Activated naive CD8-positive, alpha-beta T cell treated with anti-CD3 and anti-CD28 coated beads for 36 hours (primary cell): ENCODE data around the gene PLEK. TPM values are rescaled to one million over a fixed set of nuclear protein-coding genes. Genes with fewer than 3 reads are reported as not detected.
A peak's percentile ranks its signal among the peaks of the same experiment; 100 is the strongest.

Experiments
- DNase-seq: peaks from one replicate; pipeline ENCODE4 v3.0.0; 2021
- H3K27ac Mint-ChIP-seq: one replicate; pipeline ENCODE4 v1.8.0; 2022; ENCODE audit warnings: mild to moderate bottlenecking, moderate library complexity, mixed read lengths
- H3K27me3 Mint-ChIP-seq: one replicate; pipeline ENCODE4 v1.8.0; 2022; ENCODE audit warnings: mild to moderate bottlenecking, mixed read lengths
- H3K36me3 Mint-ChIP-seq: one replicate; pipeline ENCODE4 v1.8.0; 2021; ENCODE audit warnings: mild to moderate bottlenecking, mixed read lengths
- H3K4me1 Mint-ChIP-seq: one replicate; pipeline ENCODE4 v1.8.0; 2021; ENCODE audit warnings: mixed read lengths
- H3K4me3 Mint-ChIP-seq: one replicate; pipeline ENCODE4 v1.8.0; 2022; ENCODE audit warnings: mild to moderate bottlenecking, moderate library complexity, mixed read lengths
- H3K9me3 Mint-ChIP-seq: one replicate; pipeline ENCODE4 v1.8.0; 2022; ENCODE audit warnings: mixed read lengths
- total RNA-seq, 2 experiments: library from RNA; stranded (reverse); gene quantifications; one replicate each; pipeline ENCODE4 v1.2.3, GENCODE V29; 2021

The PLEK gene, protein sequence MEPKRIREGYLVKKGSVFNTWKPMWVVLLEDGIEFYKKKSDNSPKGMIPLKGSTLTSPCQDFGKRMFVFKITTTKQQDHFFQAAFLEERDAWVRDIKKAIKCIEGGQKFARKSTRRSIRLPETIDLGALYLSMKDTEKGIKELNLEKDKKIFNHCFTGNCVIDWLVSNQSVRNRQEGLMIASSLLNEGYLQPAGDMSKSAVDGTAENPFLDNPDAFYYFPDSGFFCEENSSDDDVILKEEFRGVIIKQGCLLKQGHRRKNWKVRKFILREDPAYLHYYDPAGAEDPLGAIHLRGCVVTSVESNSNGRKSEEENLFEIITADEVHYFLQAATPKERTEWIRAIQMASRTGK
- 1 to 10 TPM; 2.2 to 2.3 TPM for total RNA-seq

DNA sequence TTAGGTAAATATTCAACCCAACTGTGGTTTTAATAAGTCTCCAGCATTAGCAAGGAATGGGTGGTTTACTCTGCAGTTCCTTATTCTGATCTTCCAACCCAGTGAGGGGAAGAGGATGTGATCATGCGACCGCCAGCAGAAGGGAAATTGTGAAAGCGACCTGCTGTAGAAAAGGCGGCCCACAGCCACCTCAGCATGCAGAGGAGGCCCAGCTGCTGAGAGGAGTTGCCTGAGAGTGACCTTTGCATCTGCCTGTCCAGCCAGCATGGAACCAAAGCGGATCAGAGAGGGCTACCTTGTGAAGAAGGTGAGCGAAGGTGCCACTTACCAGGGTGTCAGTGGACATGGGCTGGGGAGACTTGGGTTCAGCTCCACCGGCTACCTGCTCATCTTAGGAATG lies at the start of gene PLEK:
TSS of gene PLEK (plus strand) at position 196 of the 400 bp plus-strand sequence. CDS start at position 266, 70 bp downstream.
- Mint-ChIP-seq H3K36me3 (peaks cover 5% of the 10 kb centered on the region), H3K27me3 (peaks cover 25% of the 10 kb centered on the region), H3K4me3 (peak within 1 kb of the TSS; percentile 51), H3K4me1 (peaks cover 29% of the 10 kb centered on the region), H3K9me3 (peaks cover 2% of the 10 kb centered on the region), H3K27ac (peak within 1 kb of the TSS; percentile 67)
- DNase-seq: no peak

DNA sequence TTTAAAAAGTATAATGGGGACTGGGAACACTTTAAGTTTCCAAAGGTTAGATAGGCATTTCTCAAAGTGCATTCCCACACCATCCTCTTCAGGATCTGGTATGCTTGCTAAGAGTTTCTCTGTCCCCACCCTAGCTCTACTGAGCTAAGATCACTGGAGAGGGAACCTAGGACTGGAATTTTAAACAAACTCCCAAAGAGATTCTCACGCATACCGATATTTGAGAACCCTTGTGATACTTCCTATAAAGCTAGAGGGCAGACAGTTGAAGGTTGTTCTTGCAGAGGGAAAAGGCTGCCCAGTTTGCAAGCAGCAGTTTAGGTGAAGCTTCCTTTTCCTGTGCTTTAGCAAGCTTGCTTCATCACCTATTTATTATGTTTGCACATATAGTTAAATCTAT lies 49.0 kb upstream of the PLEK start:
- H3K27ac Mint-ChIP-seq: no peak overlapping the region
- H3K27me3 Mint-ChIP-seq: peaks cover 65% of the 10 kb centered on the region
- no peaks in the 10 kb centered on the region for H3K36me3 Mint-ChIP-seq
- DNase-seq: no peak
- peaks cover 6% of the 10 kb centered on the region for H3K9me3 Mint-ChIP-seq
- peaks cover 4% of the 10 kb centered on the region for H3K4me1 Mint-ChIP-seq
- no peak overlapping the region for H3K4me3 Mint-ChIP-seq

DNA sequence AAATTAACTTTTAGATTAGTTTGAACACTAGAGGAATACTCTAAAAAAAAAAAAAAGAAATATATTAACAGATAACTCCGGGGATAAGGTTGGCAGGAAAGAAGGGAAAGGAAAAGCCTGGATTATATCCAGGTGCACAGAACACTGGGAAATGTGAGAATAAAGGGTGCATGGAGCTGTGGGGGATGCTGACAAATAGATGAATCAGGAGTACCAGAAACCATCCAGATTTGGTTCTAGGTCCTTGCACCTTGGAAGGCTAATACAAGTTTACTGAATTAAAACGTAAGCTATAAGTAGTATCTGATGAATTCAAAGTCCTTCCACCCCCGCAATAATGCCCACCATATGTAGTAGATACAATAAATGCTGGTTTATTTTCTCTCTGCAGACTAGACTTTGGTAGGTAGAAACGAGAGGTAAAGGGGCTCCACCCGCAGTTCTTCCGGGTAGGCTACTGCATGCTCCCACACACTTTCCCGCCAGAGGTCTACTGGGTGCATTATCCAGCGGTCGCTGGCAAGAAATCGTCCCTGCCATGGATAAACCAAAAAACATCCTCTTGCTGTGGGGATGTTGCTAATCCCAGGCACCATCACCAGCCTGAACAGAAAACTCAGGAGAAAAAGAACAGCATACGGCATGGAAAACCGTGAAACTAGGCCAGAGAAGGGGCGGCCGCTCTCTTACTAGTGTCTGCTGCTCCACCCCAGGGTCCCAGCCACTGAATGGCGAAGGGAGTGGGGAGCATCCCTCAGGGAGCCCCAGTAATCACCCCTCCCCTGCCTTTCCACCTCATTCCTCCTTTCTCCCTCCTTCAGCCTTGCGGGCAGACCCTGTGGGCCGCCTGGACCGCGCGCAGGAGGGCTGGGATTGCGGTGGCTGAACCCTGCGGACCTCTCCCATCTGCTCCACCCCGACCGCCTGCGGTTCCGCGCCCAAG lies 46.8 kb upstream of the PLEK start:
- peaks cover 73% of the 10 kb centered on the region for H3K27me3 Mint-ChIP-seq
- peaks cover 6% of the 10 kb centered on the region for H3K9me3 Mint-ChIP-seq
- H3K4me1 Mint-ChIP-seq: peaks cover 4% of the 10 kb centered on the region
- H3K36me3 Mint-ChIP-seq: no peaks in the 10 kb centered on the region
- DNase-seq: no peak
- peak overlapping the region; percentile 64 for H3K4me3 Mint-ChIP-seq
- no peak overlapping the region for H3K27ac Mint-ChIP-seq

DNA sequence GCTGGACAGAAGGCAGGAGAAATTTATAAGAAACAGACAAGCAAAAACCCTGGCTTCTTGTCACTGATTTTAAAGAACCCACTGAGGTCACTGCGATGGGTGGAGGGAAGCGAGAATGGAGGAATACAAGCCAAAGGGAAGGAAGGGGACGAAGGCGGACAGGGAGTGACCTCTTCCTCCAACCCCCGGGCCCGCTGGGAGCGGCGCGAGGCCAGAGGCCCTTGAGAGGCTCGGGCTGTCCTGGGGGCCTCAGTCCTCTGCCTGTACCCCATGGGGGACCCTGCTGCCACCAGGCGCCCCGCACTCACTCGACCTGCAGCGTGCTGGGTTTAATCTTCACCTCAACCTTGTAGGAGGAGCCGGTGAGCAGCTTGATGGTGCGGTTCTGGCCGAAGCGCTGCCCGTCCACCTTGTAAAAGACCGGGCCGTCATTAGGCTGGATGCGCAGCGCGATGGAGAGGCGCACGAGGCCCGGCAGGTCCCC lies 46.1 kb upstream of the PLEK start:
- H3K27ac Mint-ChIP-seq: no peak overlapping the region
- H3K9me3 Mint-ChIP-seq: peaks cover 4% of the 10 kb centered on the region
- H3K27me3 Mint-ChIP-seq: peaks cover 73% of the 10 kb centered on the region
- peak overlapping the region; percentile 64 for H3K4me3 Mint-ChIP-seq
- DNase-seq: no peak
- no peaks in the 10 kb centered on the region for H3K36me3 Mint-ChIP-seq
- peaks cover 4% of the 10 kb centered on the region for H3K4me1 Mint-ChIP-seq

DNA sequence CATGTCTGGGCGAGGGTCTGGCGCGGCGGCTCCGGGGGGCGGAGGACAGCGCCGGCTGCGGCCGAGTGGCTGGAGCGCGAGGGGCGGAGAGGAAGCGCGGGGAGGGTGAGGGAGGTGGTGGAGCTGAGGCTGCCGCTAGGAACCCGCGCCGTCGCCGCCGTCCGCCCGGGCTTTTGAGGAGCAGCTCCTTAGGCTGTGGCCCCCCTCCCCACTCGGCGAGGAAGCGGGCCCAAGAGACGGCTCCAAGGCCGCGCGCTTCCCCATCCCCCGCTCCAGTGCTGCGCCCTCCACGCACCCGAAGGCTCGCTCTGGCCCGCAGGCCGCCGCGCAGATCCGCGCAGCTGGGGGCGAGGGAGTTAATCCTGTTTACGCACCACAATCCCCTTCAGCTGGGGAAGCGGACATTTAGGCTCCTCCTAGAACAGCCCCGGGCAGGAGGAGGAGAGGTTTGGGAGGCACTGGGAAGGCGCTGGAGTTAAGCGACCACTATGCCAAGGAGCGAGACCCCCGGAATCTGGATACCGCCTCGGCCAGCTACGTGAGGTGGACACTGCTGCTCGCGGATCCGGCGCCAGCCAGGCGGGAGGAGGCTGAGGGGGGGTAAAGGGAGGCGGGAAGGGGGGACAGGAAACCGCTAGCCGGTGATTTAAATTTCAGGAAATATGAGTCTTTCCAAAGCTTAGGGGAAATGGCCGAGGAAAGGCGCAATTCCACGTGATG lies 45.5 kb upstream of the PLEK start, which contains the start of gene CNRIP1:
TSS of gene CNRIP1 (minus strand) at position 552 of the 720 bp plus-strand sequence. CDS start at position 3, 549 bp downstream.
- no peaks in the 10 kb centered on the region for H3K9me3 Mint-ChIP-seq
- peak; percentile 8 for DNase-seq
- H3K4me3 Mint-ChIP-seq: peak within 1 kb of the TSS; percentile 64
- H3K27ac Mint-ChIP-seq: no peak within 1 kb of the TSS
- H3K27me3 Mint-ChIP-seq: peaks cover 78% of the 10 kb centered on the region
- H3K36me3 Mint-ChIP-seq: no peaks in the 10 kb centered on the region
- peaks cover 4% of the 10 kb centered on the region for H3K4me1 Mint-ChIP-seq

DNA sequence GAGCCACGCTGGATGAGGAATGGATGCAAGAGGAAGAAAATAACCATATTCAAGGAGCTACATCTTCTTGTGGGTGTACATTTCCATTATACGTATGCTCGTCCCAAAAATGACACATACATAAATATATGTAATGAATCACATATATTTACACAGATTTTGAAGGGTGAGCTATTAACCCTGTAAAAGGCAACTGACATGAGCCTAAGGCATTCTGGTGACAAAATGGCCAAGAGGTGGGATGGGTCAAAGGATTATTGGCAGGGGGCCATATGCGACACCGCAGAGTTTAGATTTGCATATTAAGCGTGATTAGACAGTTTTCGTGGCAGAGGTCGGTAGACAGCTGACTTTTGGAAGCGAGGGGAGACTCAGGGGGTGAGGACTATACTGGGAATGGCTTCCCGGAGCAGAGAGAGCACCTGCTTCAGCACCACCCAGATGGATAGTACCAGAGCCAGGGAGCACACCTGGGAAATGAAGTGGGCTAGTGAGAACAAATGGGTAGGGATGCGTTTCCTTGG lies 44.9 kb upstream of the PLEK start:
- H3K4me1 Mint-ChIP-seq: peaks cover 4% of the 10 kb centered on the region
- no peak for DNase-seq
- peak overlapping the region; percentile 48 for H3K4me3 Mint-ChIP-seq
- no peaks in the 10 kb centered on the region for H3K9me3 Mint-ChIP-seq
- H3K27ac Mint-ChIP-seq: no peak overlapping the region
- H3K36me3 Mint-ChIP-seq: no peaks in the 10 kb centered on the region
- H3K27me3 Mint-ChIP-seq: peaks cover 81% of the 10 kb centered on the region

DNA sequence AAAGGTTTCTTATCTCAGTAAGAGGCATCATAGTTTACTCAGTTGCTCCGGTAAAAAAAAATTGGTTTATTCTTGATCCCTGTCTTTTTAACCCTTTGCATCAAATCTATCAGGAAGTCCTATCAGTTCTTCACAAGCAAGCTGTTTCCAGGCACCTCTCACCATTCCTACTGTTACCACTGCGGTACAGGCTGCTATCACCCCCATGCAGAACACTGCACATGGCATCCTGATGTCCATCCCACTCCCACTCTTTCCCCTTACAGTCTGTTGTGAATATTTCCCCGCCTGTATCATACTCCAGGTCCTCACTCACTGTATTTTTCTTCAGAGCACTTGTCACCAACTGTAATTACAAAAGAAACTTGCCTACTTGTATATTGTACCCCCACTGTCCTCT lies 40.0 kb upstream of the PLEK start:
- H3K27ac Mint-ChIP-seq: no peak overlapping the region
- peaks cover 57% of the 10 kb centered on the region for H3K27me3 Mint-ChIP-seq
- H3K36me3 Mint-ChIP-seq: no peaks in the 10 kb centered on the region
- no peak overlapping the region for H3K4me3 Mint-ChIP-seq
- no peaks in the 10 kb centered on the region for H3K9me3 Mint-ChIP-seq
- H3K4me1 Mint-ChIP-seq: no peaks in the 10 kb centered on the region
- no peak for DNase-seq

DNA sequence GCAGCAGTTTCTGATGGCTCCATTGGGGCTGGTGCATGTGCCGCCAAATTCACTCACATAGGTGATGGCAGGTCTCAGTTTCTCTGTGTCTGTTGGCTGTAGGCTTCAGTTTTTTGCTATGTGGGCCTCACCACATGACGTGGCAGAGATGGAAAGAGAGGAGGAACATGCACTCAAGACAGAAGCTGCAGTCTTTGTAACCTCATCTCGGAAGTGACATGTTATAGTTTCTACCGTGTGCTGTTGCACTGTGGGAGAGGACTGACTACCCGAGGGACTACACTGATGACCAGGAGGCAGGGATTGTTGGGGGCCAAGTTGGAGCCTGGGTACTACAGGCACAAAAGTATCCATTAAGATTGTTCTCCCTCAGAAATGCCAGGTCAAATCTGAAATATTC lies 36.2 kb upstream of the PLEK start:
- H3K27me3 Mint-ChIP-seq: peaks cover 38% of the 10 kb centered on the region
- no peak for DNase-seq
- no peak overlapping the region for H3K27ac Mint-ChIP-seq
- H3K36me3 Mint-ChIP-seq: no peaks in the 10 kb centered on the region
- H3K4me1 Mint-ChIP-seq: no peaks in the 10 kb centered on the region
- H3K4me3 Mint-ChIP-seq: no peak overlapping the region
- no peaks in the 10 kb centered on the region for H3K9me3 Mint-ChIP-seq

DNA sequence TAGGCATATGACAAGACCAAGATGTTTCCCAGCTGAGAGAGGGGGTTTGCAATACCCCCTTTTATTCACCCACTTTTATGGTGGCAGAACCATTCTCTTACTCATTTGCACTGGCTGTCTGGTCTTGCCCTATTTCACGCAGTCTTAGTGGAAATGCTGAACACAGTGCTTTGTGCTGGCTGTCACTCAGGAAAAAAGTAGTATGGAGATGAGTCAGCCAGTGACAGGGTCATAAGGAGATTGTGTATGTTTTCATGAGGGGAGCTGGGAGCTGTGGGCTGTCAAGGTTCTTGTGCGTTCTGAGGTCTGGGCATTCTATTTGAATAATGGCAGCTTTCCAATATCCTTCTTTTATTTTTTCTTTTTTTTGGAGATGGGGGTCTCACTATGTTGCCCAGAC lies 34.4 kb upstream of the PLEK start:
- H3K9me3 Mint-ChIP-seq: no peaks in the 10 kb centered on the region
- no peak overlapping the region for H3K4me3 Mint-ChIP-seq
- peaks cover 30% of the 10 kb centered on the region for H3K27me3 Mint-ChIP-seq
- no peak for DNase-seq
- no peaks in the 10 kb centered on the region for H3K4me1 Mint-ChIP-seq
- no peak overlapping the region for H3K27ac Mint-ChIP-seq
- no peaks in the 10 kb centered on the region for H3K36me3 Mint-ChIP-seq

DNA sequence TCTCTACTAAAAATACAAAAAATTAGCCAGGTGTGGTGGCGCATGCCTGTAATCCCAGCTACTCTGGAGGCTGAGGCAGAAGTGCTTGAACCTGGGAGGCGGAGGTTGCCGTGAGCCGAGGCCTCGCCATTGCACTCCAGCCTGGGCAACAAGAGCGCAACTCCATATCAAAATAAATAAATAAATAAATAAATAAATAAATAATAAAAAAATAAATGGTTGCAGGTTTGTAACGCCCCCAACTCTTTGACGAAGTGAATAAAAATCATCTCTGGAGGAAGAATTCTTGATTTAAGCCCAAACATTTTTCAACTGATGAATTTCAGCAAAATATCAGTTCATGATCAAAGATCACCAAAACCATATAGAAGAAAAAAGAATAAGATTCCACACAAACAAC lies 32.1 kb upstream of the PLEK start:
- no peak for DNase-seq
- Mint-ChIP-seq H3K9me3 (no peaks in the 10 kb centered on the region), H3K36me3 (no peaks in the 10 kb centered on the region), H3K4me3 (no peak overlapping the region), H3K27ac (no peak overlapping the region), H3K4me1 (no peaks in the 10 kb centered on the region), H3K27me3 (peaks cover 23% of the 10 kb centered on the region)

DNA sequence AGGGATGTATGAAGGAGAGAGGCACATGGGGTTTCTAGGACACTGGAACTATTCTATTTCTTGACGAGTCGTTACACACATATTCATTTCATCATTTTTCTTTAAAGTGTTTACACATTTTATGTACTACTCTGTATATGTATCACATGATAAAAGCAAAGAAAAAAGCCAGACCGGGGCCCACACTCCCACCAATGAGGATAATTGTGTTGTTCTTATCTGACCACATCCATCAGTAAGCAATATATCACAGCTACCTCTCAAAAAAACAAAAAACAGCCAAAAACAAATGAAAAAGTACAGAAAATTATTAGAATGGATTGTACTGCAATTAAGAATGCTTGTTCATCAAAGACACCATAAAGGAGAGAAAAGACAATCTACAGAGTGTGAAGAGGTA lies 31.2 kb upstream of the PLEK start:
- Mint-ChIP-seq H3K4me1 (no peaks in the 10 kb centered on the region), H3K4me3 (no peak overlapping the region), H3K27ac (no peak overlapping the region), H3K9me3 (no peaks in the 10 kb centered on the region), H3K27me3 (peaks cover 17% of the 10 kb centered on the region), H3K36me3 (no peaks in the 10 kb centered on the region)
- DNase-seq: no peak

DNA sequence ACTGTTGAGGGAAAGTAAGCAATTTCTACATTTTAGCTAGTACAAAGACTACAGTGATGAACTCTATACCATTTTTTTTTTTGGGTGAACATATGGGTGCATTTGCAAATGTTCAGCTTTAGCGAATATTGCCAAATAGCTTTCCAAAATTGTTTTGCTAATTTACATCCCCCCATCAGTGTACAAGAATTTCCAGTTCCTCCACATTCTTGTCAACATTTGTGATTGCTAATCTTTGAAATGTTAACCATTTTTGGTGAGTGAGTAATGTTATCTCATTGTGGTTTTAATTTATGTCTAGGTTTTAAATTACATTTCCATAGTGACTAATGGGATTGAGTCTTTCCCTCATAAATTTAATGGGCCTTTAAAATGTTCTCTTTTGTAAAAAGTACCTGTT lies 28.9 kb upstream of the PLEK start:
- Mint-ChIP-seq H3K4me3 (no peak overlapping the region), H3K36me3 (no peaks in the 10 kb centered on the region), H3K4me1 (no peaks in the 10 kb centered on the region), H3K27me3 (peaks cover 20% of the 10 kb centered on the region), H3K9me3 (no peaks in the 10 kb centered on the region), H3K27ac (no peak overlapping the region)
- DNase-seq: no peak

DNA sequence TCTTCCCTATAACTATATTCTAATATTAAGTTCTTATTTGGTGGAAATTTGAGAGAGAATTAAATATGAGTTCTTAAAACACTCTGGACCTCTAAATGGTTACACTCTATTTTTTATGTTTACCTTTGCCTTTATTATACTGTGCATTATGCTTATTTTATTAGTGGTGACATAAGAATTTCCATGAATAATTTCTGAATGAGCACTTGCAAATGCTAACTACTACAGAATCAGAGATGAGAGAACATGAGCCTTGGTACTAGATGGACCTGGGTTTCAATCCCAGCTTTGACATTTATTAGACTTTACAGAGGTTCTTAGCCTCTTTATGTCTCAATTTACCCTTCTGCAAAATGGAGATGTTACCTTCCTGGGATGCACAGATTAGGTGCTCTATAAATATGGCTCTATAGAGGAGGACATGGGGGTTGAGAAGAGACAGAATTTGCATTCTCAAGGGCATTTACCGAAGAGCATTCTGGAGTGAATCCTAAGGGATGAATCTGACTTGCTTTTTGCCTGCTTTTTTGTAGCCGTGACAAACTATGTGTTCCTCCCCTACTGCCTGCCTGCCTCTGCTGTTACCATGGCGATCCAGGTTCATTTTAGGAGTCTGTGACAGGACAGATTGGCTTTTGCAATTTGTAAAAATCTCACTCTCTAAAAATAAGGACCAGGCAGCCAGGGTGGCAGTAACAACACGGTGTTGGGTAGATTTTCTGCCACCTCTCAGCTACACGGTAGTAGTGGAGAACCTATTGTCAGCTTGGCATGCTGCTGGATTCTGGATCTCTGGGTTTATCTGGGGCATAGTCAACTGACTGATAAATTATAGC lies 24.6 kb upstream of the PLEK start:
- Mint-ChIP-seq H3K36me3 (no peaks in the 10 kb centered on the region), H3K4me1 (no peaks in the 10 kb centered on the region), H3K4me3 (no peak overlapping the region), H3K9me3 (no peaks in the 10 kb centered on the region), H3K27ac (no peak overlapping the region), H3K27me3 (peaks cover 26% of the 10 kb centered on the region)
- DNase-seq: no peak

DNA sequence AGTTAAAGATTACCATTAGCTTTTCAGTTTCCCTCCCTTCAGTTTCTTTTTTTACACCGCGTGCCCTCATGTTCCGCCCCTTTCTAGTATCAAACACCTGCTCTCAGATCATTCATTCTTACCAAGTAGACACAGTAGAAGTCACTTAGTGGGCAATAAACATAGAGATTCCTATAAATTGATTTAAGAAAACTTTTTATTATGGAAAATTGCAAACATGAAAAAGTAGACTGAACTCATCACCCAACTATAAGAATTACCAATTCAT lies 24.1 kb upstream of the PLEK start:
- Mint-ChIP-seq H3K36me3 (no peaks in the 10 kb centered on the region), H3K27me3 (peaks cover 26% of the 10 kb centered on the region), H3K9me3 (no peaks in the 10 kb centered on the region), H3K27ac (no peak overlapping the region), H3K4me1 (no peaks in the 10 kb centered on the region), H3K4me3 (no peak overlapping the region)
- DNase-seq: no peak
